ENCODE data around the gene KIF26B. TPM values are rescaled to one million over a fixed set of nuclear protein-coding genes. Genes with fewer than 3 reads are reported as not detected.

Gene KIF26B
- total and polyA plus RNA-seq, 2 of the 4 experiments (the other 2 are of a cell fraction): 0.53 to 0.54 TPM

GRCh38 chr1:245232931-245233330 lies 78.1 kb downstream of the KIF26B start:
- Histone ChIP-seq H3K56ac (ENCODE audit: extremely low read depth, insufficient read depth, low read length) (no peak overlapping the region), H3K9me1 (ENCODE audit: insufficient read depth, low read length) (no peaks in the 10 kb centered on the region), H4K8ac (ENCODE audit: low read depth in 2 of 2, low read length in 2 of 2) (no peak overlapping the region), H3K9me3 (ENCODE audit: control insufficient read depth, insufficient read depth, low read length) (no peaks in the 10 kb centered on the region), H3K9ac (ENCODE audit: low read depth, low read length) (no peak overlapping the region), H3K4me2 (ENCODE audit: low read depth, low read length) (no peak overlapping the region), H3K14ac (replicated peaks; ENCODE audit: low read depth, low read length) (no peak overlapping the region), H3K4me1 (ENCODE audit: control insufficient read depth, insufficient read depth, low read length) (no peaks in the 10 kb centered on the region), H3K4me3 (ENCODE audit: insufficient read depth, low read depth, low read length) (no peak overlapping the region), H3K4ac (ENCODE audit: low read depth, low read length) (no peak overlapping the region), H3K27me3 (ENCODE audit: control insufficient read depth, insufficient read depth, low read length) (no peaks in the 10 kb centered on the region), H2AK9ac (replicated peaks; ENCODE audit: low read depth, low read length, poor library complexity) (no peak overlapping the region), H4K91ac (ENCODE audit: insufficient read depth, low read depth, low read length) (no peak overlapping the region), H2BK20ac (ENCODE audit: low read depth, low read length) (no peak overlapping the region), H2BK15ac (ENCODE audit: low read depth, low read length) (no peak overlapping the region), H3K27ac (ENCODE audit: insufficient read depth, low read length) (no peak overlapping the region), H3K79me1 (ENCODE audit: low read depth in 1 of 2, low read length in 2 of 2) (no peaks in the 10 kb centered on the region), H3K36me3 (ENCODE audit: control insufficient read depth, insufficient read depth, low read length) (no peaks in the 10 kb centered on the region), H2BK5ac (ENCODE audit: low read depth, low read length, poor library complexity, severe bottlenecking) (no peak overlapping the region), H3K23ac (ENCODE audit: low read depth, low read length) (no peak overlapping the region), H3K18ac (ENCODE audit: low read depth, low read length) (no peak overlapping the region), H2AFZ (replicated peaks; ENCODE audit: low read length, poor library complexity) (no peak overlapping the region), H4K20me1 (ENCODE audit: insufficient read depth, low read length) (no peaks in the 10 kb centered on the region), H4K5ac (ENCODE audit: low read depth, low read length) (no peak overlapping the region), H2BK120ac (ENCODE audit: low read depth, low read length) (no peak overlapping the region), H2AK5ac (ENCODE audit: low read depth, low read length) (no peak overlapping the region)
- no CpG with 5 or more reads among the region's 6 CpGs for WGBS, 2 experiments (ENCODE audit: extremely low coverage in 2 of 2, insufficient read length in 1 of 2)
- DNase-seq (no peak), ATAC-seq (ENCODE audit: low read depth) (no peak)
- CTCF ChIA-PET: no interaction called here
- no peak for TF ChIP-seq NFE2L2 (IDR thresholded peaks at IDR 0.05; ENCODE audit: low read depth, low read length)
- TF ChIP-seq USF2 (IDR thresholded peaks at IDR 0.05; ENCODE audit: low read depth, low read length): no peak
- no peak for TF ChIP-seq MAFK (IDR thresholded peaks at IDR 0.05; ENCODE audit: low read depth, low read length)
- no peak for TF ChIP-seq CTCF (conservative IDR thresholded peaks at IDR 0.05; ENCODE audit: low read depth, low read length)
- POLR2A ChIA-PET (ENCODE audit: unreplicated experiment): no interaction called here
- in situ Hi-C loops (cut with MboI; ENCODE audit: low sequenced_read_pairs): no loop called here
- dilution Hi-C loops (cut with HindIII; ENCODE audit: low sequenced_read_pairs, unreplicated experiment): no loop called here
- no TSS peak for BruUV-seq (replicated peaks)
- intact Hi-C loops (cut with micrococcal nuclease): no loop called here

Data from IMR-90 (cell line).